Measurements from ENCODE around the gene IQSEC3. TPM values are rescaled to one million over a fixed set of nuclear protein-coding genes. Genes with fewer than 3 reads are reported as not detected.

The IQSEC3 gene
- total RNA-seq, 1 donor: under 0.01 TPM

GRCh38 chr12:87856-88255 is 21.3 kb downstream of the IQSEC3 start:
- TF ChIP-seq CTCF (IDR thresholded peaks at IDR 0.05; ENCODE audit: insufficient read depth, low read depth, low read length): no peak
- DNase-seq (ENCODE audit: low read depth): no peak
- H3K4me3 ChIP-seq (ENCODE audit: low read depth, low read length): no peak overlapping the region

DNA sequence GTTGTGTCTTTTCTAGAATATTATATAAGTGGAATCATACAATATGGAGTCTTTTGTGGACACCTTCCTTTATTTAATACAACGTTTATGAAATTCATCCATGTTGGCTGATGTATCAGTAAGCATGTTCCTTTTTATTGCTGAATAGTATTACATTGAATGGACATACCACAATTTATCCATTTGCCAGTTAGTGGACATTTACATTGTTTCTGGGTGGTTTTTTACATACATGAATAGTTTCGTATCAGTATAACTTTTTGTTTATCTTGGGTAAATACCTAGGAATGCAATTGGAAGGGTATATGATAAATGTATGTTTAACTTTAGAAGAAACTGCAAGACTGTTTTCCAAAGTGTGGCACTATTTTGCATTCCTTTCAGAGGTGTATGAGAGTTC is 23.1 kb downstream of the IQSEC3 start:
- no peak overlapping the region for H3K4me3 ChIP-seq (ENCODE audit: low read depth, low read length)
- no peak for TF ChIP-seq CTCF (IDR thresholded peaks at IDR 0.05; ENCODE audit: insufficient read depth, low read depth, low read length)
- no peak for DNase-seq (ENCODE audit: low read depth)

GRCh38 chr12:91213-91612 is 24.6 kb downstream of the IQSEC3 start:
- DNase-seq (ENCODE audit: low read depth): no peak
- no peak overlapping the region for H3K4me3 ChIP-seq (ENCODE audit: low read depth, low read length)
- no peak for TF ChIP-seq CTCF (IDR thresholded peaks at IDR 0.05; ENCODE audit: insufficient read depth, low read depth, low read length)

DNA sequence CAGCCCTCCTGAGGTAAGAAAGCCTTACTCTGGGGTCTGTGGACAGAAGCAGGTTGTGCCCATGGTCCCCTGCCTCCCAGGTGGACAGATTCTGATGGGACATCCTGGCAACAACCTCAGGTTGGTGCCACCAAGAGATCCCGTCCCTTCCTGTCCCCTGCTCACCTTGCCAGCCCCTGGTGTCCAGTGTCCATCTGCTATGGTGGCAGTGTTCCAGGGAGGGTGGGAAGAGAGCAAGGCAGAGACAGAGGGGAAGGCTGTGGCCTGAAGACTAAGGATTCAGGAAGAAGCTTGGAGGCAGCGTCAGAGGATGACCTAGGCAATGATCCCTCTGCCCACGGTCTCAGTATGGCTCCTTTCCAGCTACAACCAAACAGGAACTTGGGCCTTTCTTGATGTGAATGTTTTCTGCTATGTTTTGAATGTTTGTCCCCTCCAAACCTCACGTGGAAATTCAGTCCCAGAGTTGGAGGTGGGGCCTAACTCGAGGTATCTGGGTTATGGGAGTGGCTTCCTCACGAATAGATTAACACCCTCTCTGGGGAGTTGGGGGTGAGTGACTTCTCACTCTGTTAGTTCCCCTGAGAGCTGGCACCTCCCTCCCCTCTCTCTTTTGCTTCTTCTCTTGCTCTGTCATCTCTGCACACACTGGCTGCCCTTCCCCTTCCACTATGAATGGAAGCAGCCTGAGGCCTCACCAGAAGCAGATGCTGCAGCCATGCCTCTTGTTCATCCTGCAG is 26.9 kb downstream of the IQSEC3 start:
- H3K4me3 ChIP-seq (ENCODE audit: low read depth, low read length): no peak overlapping the region
- DNase-seq (ENCODE audit: low read depth): no peak
- TF ChIP-seq CTCF (IDR thresholded peaks at IDR 0.05; ENCODE audit: insufficient read depth, low read depth, low read length): no peak

DNA sequence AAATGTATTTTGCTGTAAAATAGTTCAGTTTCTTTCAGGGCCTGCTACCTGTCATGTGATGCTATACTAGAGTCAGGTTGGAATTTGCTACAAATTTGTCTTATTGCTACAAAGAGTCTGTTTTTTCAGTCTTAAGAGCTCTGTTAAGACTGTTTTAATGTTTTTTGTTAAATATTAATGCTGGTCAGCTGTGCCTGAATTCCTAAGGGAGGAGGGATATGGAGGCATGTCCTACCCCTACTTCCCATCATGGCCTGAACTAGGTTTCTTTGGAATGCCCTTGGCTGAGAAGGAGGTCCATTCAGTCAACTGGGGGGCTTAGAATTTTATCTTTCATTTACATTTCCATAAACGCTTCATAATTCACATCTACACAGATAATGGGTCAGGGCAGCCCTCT is 30.0 kb downstream of the IQSEC3 start:
- no peak for DNase-seq (ENCODE audit: low read depth)

DNA sequence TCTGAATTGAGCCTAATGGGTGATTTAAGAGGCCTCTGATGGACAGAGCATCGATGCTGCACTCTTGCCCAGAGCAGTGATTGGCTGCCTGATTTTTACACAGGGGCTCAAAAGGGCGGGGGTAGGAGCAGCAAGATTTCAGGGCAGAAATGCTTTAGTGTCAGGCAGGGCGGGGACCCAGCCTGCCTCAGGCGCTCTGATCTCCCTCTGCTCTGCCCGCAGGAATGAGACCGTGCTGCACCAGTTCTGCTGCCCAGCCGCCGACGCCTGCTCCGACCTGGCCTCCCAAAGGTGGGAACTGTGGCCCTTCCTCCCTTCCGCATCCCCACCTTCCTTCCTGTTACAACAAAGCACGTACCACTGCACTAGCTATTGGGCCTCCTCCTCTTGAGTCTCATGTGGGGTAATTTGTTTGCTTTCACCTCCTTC is 32.4 kb downstream of the IQSEC3 start:
- no peak for TF ChIP-seq CTCF (IDR thresholded peaks at IDR 0.05; ENCODE audit: insufficient read depth, low read depth, low read length)
- no peak overlapping the region for H3K4me3 ChIP-seq (ENCODE audit: low read depth, low read length)
- no peak for DNase-seq (ENCODE audit: low read depth)

More for the DNA sequence above, 30.0 kb downstream of the IQSEC3 start:
- no peak overlapping the region for H3K4me3 ChIP-seq (ENCODE audit: low read depth, low read length)
- TF ChIP-seq CTCF (IDR thresholded peaks at IDR 0.05; ENCODE audit: insufficient read depth, low read depth, low read length): no peak

- peak; percentile 48 for DNase-seq (ENCODE audit: low read depth)
- no peak for TF ChIP-seq CTCF (IDR thresholded peaks at IDR 0.05; ENCODE audit: insufficient read depth, low read depth, low read length)
- H3K4me3 ChIP-seq (ENCODE audit: low read depth, low read length): no peak overlapping the region
Observed at GRCh38 chr12:99605-100004, 33.0 kb downstream of the IQSEC3 start.

All from fibroblast of villous mesenchyme (primary cell).